Activated CD4-positive, alpha-beta T cell treated with anti-CD3 and anti-CD28 coated beads, Interleukin-2, amount 10 ng/mL, durations not matched to agents 24 days and 14 days (primary cell): ENCODE data around the gene BBS1. TPM values are rescaled to one million over a fixed set of nuclear protein-coding genes. Genes with fewer than 3 reads are reported as not detected.
"Not testable (repeated sequence)": the region's sequence is repeated elsewhere in the genome, so short reads cannot be mapped to it uniquely, and the experiment has no call there.

Experiments used
- DNase-seq: peaks from one replicate; pipeline ENCODE4 v3.0.0; 2022
- H3K27ac Mint-ChIP-seq: one replicate; pipeline ENCODE4 v1.8.0; 2022; ENCODE audit warnings: mild to moderate bottlenecking, mixed read lengths
- H3K27me3 Mint-ChIP-seq: one replicate; pipeline ENCODE4 v1.8.0; 2022; ENCODE audit warnings: mixed read lengths
- H3K36me3 Mint-ChIP-seq: one replicate; pipeline ENCODE4 v1.8.0; 2022; ENCODE audit warnings: low read depth, mild to moderate bottlenecking, mixed read lengths
- H3K4me1 Mint-ChIP-seq: one replicate; pipeline ENCODE4 v1.8.0; 2021; ENCODE audit warnings: mixed read lengths
- H3K4me3 Mint-ChIP-seq: one replicate; pipeline ENCODE4 v1.8.0; 2022; ENCODE audit warnings: mild to moderate bottlenecking, moderate library complexity, mixed read lengths
- H3K9me3 Mint-ChIP-seq: one replicate; pipeline ENCODE4 v1.8.0; 2021; ENCODE audit warnings: mixed read lengths
- intact Hi-C: fragments of 100-400 bp; cut with micrococcal nuclease; formaldehyde crosslinking; loops from one replicate; pipeline ENCODE4 v1.15.1; 2023
- total RNA-seq: library from RNA; stranded (reverse); gene quantifications from 2 replicates; pipeline ENCODE4 v1.2.3, GENCODE V29; 2022

BBS1 gene
- total RNA-seq, 1 donor from 2014 or later, result 17.6 TPM

DNA sequence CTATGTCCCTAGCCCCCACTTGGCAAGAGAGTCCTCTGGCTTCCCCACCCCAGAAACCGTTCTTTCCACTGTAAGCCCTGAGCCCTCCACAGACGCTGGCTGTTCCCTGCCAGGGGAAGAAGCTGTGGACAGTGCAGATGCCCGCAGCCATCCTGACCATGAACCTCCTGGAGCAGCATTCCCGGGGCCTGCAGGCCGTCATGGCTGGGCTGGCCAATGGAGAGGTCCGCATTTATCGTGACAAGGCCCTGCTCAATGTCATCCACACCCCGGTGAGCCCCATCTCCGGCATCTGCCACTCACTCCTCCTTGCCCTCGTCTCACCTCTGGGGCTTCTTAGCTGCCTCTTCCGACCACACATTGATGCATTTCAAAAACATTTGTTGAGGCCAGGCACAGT is 13.2 kb downstream of the BBS1 start:
- Mint-ChIP-seq H3K27ac (no peak overlapping the region), H3K27me3 (no peaks in the 10 kb centered on the region), H3K4me1 (peaks cover 3% of the 10 kb centered on the region), H3K4me3 (no peak overlapping the region), H3K36me3 (peaks cover 20% of the 10 kb centered on the region), H3K9me3 (no peaks in the 10 kb centered on the region)
- intact Hi-C loops, result no loop called here
- no peak for DNase-seq

DNA sequence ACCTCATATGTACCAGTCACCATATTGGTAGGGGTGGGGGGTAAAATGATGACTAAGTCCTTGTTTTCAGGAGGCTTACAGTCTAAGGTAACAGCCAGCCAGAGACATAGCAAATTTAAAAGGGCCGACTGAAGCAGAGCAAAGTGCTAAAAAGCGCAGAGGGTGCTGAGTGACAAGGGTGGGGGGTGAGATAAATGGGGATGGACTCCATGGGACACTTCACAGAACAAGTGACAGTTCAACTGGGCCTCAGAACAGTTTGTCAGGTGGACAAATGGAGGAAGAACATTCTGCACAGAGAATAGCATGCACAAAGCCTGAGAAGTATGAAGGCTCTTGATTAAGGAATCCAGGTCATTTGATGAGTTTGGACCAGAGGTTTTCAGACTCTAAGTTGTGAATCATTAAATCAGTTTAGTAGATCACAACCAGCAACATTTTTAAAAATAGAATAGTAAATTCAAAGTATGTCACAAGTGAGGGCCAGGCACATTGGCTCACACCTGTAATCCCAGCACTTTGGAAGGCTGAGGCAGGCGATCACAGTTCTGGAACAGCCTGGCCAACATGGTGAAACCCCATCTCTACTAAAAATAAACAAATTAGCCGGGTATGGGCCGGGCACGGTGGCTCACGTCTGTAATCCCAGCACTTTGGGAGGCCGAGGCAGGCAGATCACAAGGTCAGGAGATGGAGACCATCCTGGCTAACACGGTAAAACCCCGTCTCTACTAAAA is 14.0 kb downstream of the BBS1 start:
- Mint-ChIP-seq H3K4me3 (no peak overlapping the region), H3K27me3 (no peaks in the 10 kb centered on the region), H3K4me1 (peaks cover 3% of the 10 kb centered on the region), H3K36me3 (peaks cover 20% of the 10 kb centered on the region), H3K9me3 (no peaks in the 10 kb centered on the region), H3K27ac (no peak overlapping the region)
- intact Hi-C loops, result no loop called here
- no peak for DNase-seq

DNA sequence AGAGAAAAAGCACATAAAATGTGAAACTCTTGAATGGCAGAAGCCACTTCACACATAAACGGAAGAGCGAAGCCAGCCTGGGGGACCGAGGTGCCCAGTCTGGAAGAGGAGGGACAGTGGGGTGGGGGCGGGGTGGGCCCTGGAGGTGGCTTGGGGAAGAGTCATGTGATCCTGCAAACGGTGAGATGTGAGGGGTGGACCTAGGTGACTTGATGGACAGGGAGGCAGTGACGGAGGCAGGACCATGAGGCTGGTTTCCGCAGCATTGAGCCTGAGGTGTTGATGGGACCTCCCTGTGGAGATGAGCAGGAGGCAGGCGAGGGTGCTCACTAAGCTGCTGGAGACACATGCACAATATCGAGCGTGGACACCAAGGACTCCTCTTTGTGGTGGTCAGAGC is 18.6 kb downstream of the BBS1 start:
- no peaks in the 10 kb centered on the region for H3K9me3 Mint-ChIP-seq
- no peak overlapping the region for H3K27ac Mint-ChIP-seq
- H3K36me3 Mint-ChIP-seq, result peaks cover 3% of the 10 kb centered on the region
- intact Hi-C loops, result no loop called here
- H3K4me3 Mint-ChIP-seq, result no peak overlapping the region
- H3K27me3 Mint-ChIP-seq, result no peaks in the 10 kb centered on the region
- no peak for DNase-seq
- peaks cover 6% of the 10 kb centered on the region for H3K4me1 Mint-ChIP-seq

DNA sequence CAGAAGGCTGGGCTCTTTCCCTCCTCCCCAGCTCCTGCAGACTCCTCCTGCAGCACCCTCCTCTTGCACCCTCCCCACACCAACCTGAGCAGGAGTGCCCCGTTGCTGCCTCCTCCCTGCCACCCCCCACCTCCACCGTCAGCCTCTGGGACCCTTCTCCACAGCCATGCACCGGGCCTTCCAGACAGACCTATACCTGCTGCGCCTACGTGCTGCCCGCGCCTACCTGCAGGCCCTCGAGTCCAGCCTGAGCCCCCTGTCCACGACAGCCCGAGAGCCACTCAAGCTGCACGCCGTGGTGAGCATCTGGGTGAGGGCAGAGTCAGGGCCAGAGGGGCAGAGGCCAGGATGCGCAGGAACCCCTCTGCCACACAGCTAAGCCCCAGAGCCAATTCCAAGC is 19.2 kb downstream of the BBS1 start:
- no peak overlapping the region for H3K27ac Mint-ChIP-seq
- no peaks in the 10 kb centered on the region for H3K9me3 Mint-ChIP-seq
- intact Hi-C loops, result no loop called here
- H3K4me1 Mint-ChIP-seq, result peaks cover 6% of the 10 kb centered on the region
- no peak for DNase-seq
- H3K4me3 Mint-ChIP-seq, result no peak overlapping the region
- peaks cover 3% of the 10 kb centered on the region for H3K36me3 Mint-ChIP-seq
- no peaks in the 10 kb centered on the region for H3K27me3 Mint-ChIP-seq

DNA sequence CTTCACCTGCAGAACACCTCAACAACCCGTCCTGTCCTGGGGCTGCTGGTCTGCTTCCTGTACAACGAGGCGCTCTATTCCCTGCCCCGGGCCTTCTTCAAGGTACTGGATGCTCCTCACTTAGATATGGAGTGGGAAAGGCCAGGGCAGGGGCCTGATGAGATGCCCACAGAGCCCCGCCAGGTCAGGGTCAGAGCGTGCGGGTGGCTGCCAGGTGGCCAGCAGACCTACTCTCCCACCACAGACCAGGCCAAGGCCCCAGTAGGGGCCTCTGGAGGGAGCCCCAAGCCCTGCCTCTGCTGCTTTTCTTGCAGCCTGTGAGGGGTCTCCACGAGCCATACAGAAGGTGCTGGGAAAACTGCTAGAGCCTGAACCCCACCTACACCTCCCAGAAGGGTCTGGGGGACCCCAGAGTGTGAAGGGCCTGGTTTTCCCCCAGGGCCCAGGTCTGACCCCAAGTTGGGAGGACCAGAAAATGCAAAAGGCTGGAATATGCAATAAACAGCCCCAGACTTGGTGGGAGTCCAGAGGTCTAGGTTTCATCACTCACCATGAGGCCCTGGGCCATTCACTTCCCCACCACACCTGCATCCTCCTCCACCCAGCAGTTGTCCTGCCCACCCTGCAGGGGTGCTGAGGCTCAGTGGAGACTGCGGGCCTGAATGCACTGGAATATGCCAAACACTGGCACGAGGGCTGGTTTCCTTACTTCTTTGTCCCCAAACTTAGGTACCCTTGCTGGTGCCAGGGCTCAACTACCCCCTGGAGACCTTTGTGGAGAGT is 20.7 kb downstream of the BBS1 start:
- intact Hi-C loops, result no loop called here
- Mint-ChIP-seq H3K9me3 (no peaks in the 10 kb centered on the region), H3K27me3 (no peaks in the 10 kb centered on the region), H3K4me3 (no peak overlapping the region), H3K36me3 (peaks cover 9% of the 10 kb centered on the region), H3K27ac (no peak overlapping the region), H3K4me1 (peaks cover 3% of the 10 kb centered on the region)
- DNase-seq, result no peak

DNA sequence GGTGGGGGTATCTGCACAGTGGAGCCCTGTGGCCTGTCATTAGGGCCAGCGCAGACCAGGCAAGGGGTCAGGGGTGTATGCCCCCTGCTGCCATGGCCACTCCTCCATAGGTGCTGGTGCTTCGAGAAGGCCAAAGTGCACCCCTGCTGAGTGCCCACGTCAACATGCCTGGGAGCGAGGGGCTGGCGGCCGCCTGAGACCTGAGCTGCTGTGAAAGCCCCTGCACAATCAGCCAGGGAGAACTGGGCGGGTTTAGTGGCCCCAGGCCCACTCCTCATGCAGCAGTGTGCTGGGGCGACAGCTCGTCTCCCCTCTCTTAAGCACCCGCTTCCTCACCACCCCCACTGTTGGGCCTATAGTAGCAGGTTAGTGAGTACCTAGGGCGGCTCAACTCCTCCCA is 21.4 kb downstream of the BBS1 start:
- Mint-ChIP-seq H3K27me3 (no peaks in the 10 kb centered on the region), H3K27ac (no peak overlapping the region), H3K4me1 (peaks cover 3% of the 10 kb centered on the region), H3K9me3 (no peaks in the 10 kb centered on the region), H3K36me3 (peaks cover 11% of the 10 kb centered on the region), H3K4me3 (no peak overlapping the region)
- intact Hi-C loops, result no loop called here
- no peak for DNase-seq

DNA sequence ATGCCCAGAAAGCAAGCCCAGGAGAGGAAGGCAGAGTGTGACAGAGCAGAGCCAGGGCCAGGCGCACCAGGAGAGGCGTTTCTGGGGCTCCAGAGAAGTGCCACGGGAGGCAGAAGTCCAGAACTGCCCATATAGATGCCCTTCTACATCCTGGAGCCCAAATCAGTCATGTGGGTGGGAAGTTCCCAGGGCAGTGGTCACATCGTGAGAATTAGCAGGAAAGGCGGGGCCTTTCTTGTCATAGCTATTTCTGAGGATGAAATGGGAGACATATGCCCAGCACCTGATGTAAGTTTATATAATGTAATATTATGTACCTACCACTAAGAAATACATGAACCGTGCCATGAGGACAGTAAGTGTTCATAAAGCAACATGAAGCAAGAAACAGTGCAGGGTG is 22.3 kb downstream of the BBS1 start:
- Mint-ChIP-seq H3K4me1 (peaks cover 3% of the 10 kb centered on the region), H3K27me3 (no peaks in the 10 kb centered on the region), H3K9me3 (no peaks in the 10 kb centered on the region), H3K36me3 (peaks cover 11% of the 10 kb centered on the region), H3K27ac (no peak overlapping the region), H3K4me3 (no peak overlapping the region)
- DNase-seq, result no peak
- intact Hi-C loops, result no loop called here

DNA sequence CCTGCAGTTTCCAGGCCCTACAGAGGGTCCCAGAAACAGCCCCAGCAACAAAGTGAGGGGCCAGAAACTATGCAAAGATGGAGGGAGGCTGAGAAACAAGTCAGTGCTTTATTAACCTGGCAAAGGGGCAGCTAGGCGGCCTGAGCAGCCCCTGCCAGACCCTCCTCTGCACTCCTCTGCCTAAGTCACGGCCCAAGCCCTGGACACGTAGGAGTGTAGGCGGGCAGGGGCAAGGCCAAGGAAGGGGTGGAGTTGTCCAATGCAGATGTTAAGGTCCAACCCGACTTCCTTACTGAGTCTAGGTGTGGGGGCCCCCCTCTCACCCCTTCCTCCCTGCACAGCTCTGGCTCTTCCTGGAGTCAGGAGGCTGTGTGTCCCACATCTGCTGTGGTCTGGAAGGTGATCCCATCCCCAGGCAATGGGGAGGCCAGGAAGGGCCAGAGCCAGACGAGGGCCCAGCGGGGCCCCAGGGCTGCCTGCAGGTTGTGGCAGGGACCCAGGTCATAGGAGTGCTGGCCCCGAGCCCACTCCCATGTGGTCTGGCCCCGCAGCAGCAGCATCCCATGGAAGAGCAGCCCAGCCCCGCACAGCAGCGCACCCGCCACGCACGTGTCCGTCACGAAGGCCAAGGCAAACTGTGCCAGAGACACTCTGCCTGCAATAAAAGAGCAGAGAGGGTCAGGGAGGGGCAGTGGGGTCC is 28.9 kb downstream of the BBS1 start:
- Mint-ChIP-seq H3K4me3 (no peak overlapping the region), H3K9me3 (no peaks in the 10 kb centered on the region), H3K36me3 (peaks cover 38% of the 10 kb centered on the region), H3K4me1 (peaks cover 10% of the 10 kb centered on the region), H3K27me3 (no peaks in the 10 kb centered on the region), H3K27ac (no peak overlapping the region)
- intact Hi-C loops, result no loop called here
- no peak for DNase-seq

DNA sequence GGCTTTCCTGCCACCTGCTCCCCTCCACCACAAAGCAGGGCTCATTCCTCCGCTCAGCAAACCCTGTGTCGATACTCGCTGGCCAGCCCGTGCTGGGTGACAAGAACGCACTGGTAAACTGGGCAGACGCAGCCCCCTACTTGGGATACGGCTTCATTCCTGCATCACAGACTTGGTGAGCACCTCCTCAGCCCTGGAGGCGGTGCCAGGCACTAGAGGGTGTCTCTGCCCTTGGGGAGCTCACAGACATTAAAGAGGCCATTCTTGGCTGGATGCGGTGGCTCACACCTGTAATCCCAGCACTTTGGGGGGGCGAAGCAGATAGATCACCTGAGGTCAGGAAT is 29.4 kb downstream of the BBS1 start:
- peaks cover 12% of the 10 kb centered on the region for H3K4me1 Mint-ChIP-seq
- no peak for DNase-seq
- intact Hi-C loops, result no loop called here
- peaks cover 38% of the 10 kb centered on the region for H3K36me3 Mint-ChIP-seq
- no peaks in the 10 kb centered on the region for H3K27me3 Mint-ChIP-seq
- no peak overlapping the region for H3K27ac Mint-ChIP-seq
- H3K4me3 Mint-ChIP-seq, result no peak overlapping the region
- H3K9me3 Mint-ChIP-seq, result no peaks in the 10 kb centered on the region

DNA sequence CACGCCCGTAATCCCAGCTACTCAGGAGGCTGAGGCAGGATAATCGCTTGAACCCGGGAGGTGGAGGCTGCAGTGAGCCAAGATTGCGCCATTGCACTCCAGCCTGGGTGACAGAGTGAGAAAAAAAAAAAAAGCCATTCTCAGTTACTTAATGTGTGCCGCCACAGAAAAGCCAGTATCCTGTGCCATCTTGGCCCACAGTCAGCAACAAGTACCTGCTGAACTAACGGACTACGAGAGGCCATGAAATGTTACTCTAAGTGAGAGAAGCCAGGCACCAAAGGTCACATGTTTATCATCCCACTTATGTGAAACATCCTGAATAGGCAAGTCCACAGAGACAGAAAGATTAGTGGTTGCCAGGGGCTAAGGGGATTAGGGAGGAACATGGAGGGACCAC is 30.2 kb downstream of the BBS1 start:
- H3K27me3 Mint-ChIP-seq, intact Hi-C loops, H3K9me3 Mint-ChIP-seq, H3K27ac Mint-ChIP-seq, H3K4me3 Mint-ChIP-seq, DNase-seq: not testable (repeated sequence)
- Mint-ChIP-seq H3K4me1 (peaks cover 15% of the 10 kb centered on the region), H3K36me3 (peaks cover 35% of the 10 kb centered on the region)

DNA sequence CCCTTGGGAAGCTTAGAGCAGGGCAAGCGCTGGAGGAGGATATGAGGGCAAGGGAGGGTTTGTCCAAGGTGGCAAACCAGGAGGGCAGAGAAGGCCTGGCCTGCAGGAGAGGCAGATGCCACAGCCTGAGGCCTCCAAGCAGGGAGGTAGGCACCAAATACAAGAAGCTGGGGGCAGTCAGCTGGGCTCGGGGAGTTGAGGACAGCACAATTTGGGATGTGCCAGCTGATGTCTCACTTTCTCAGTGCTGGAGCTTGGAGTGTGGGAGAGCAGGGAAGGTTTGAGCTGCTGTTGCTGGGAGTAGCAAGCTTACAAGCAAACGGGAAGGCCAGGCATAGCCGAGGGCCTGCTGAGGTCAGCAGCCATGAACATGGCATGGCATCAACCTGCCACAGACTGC is 31.5 kb downstream of the BBS1 start:
- no peak overlapping the region for H3K4me3 Mint-ChIP-seq
- peaks cover 27% of the 10 kb centered on the region for H3K36me3 Mint-ChIP-seq
- DNase-seq, result no peak
- intact Hi-C loops, result no loop called here
- H3K4me1 Mint-ChIP-seq, result peaks cover 17% of the 10 kb centered on the region
- H3K27me3 Mint-ChIP-seq, result no peaks in the 10 kb centered on the region
- peak overlapping the region; percentile 1 for H3K27ac Mint-ChIP-seq
- no peaks in the 10 kb centered on the region for H3K9me3 Mint-ChIP-seq

DNA sequence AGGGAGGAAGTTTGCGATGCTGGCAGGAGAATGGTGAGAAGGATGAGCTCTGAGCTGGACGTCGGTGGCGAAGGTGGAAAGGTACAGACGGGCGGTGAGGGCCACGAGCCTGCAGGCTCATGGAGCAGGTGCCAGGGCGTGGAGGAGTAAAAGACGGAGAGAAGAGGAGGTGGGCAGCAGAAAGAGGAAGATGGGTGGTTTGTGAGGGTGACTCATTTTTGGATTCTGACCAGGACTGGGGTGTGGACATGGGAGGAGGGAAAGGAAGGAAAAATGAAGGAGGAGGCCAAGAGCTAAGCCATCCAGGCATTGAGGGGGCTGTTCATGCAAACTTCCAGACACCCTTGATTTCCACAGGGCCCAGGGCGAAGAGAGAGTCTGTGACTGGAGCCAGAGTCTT is 31.9 kb downstream of the BBS1 start:
- peak overlapping the region; percentile 1 for H3K27ac Mint-ChIP-seq
- no peaks in the 10 kb centered on the region for H3K9me3 Mint-ChIP-seq
- no peak for DNase-seq
- peaks cover 17% of the 10 kb centered on the region for H3K4me1 Mint-ChIP-seq
- H3K27me3 Mint-ChIP-seq, result no peaks in the 10 kb centered on the region
- H3K36me3 Mint-ChIP-seq, result peaks cover 27% of the 10 kb centered on the region
- H3K4me3 Mint-ChIP-seq, result no peak overlapping the region
- intact Hi-C loops, result no loop called here

DNA sequence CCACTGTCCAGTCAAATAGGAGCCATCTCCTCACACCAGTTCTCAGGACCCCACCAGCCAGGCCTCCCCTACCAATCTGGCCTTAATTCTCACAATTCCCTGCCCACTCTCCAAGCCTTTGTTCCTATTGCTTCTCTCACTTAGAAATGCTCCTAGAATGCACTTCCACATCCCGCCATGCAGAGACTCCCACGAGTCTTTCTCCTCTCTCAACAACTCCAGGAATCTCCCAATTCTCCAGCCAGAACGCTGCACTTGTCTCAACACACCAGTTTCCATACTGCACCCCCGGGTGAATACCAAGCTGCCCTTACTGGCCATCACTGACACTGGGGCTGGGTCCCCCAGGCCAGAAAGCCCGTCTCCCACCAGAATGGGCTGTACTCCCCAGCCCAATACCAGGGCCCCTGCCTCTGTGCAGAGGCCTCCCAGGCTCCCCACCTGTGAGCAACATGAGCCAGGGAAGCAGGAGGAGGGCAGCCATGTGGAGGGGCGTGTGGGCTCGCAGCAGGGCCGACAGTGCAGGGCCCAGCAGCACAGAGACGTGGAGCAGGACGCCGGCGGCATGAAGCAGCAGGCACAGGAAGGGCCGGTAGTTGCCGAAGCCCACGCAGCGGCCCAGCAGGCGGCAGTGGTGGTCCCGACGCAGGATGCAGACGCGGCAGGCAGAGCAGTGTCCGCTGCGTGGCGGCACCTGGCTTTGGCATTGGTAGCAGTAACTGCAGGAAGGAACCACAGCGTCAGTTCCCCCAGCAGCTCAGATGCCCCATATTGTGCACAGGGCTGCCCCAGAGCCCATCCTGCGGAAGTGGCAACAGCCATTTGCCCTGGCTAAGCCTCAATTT is 33.0 kb downstream of the BBS1 start:
- peak; percentile 83 for DNase-seq
- Mint-ChIP-seq H3K9me3 (no peaks in the 10 kb centered on the region), H3K27ac (peak overlapping the region; percentile 61), H3K4me3 (peak overlapping the region; percentile 75), H3K27me3 (peaks cover 2% of the 10 kb centered on the region), H3K4me1 (peaks cover 17% of the 10 kb centered on the region), H3K36me3 (peaks cover 25% of the 10 kb centered on the region)
- intact Hi-C loops, result no loop called here
